Natural killer cell (primary cell): ENCODE results near the gene SLC8A1. TPM values are rescaled to one million over a fixed set of nuclear protein-coding genes. Genes with fewer than 3 reads are reported as not detected.

ENCODE experiments used
- ATAC-seq, 3 donors: fragments of 150-1000 bp in 2 of 3; fragments of 200-7000 bp in 1 of 3; cut with Tn5 transposase; 1 replicate in 1 of 3; 2 replicates in 2 of 3; pipeline ENCODE4 v1.10.0; 2021; ENCODE audit warnings: mild to moderate bottlenecking in 2 of 3, moderate library complexity in 2 of 3
- DNase-seq, 2 donors: peaks; one replicate each; pipeline versions ENCODE4 v3.0.0 to v3.0.0-alpha.2; 2013 to 2021; ENCODE audit warnings: mixed read lengths in 1 of 2
- H3K27ac ChIP-seq: one replicate; pipeline ENCODE4 v1.5.1; 2013; ENCODE audit warnings: mild to moderate bottlenecking, low read length
- H3K27me3 ChIP-seq: one replicate; pipeline ENCODE4 v1.6.1; 2013; ENCODE audit warnings: low read length; ENCODE audit not compliant: control insufficient read depth, insufficient read depth
- H3K36me3 ChIP-seq: one replicate; pipeline ENCODE4 v1.6.1; 2013; ENCODE audit warnings: low read length; ENCODE audit not compliant: control insufficient read depth, insufficient read depth
- H3K4me1 ChIP-seq: one replicate; pipeline ENCODE4 v1.6.1; 2013; ENCODE audit warnings: low read length; ENCODE audit not compliant: control insufficient read depth, insufficient read depth
- H3K4me3 ChIP-seq: one replicate; pipeline ENCODE4 v1.5.1; 2013; ENCODE audit warnings: low read length
- H3K9me3 ChIP-seq: one replicate; pipeline ENCODE4 v1.6.1; 2013; ENCODE audit warnings: low read length; ENCODE audit not compliant: control insufficient read depth, insufficient read depth
- H3K27ac Mint-ChIP-seq, 2 donors: one replicate each; pipeline ENCODE4 v1.8.0; 2022; ENCODE audit warnings: mild to moderate bottlenecking in 2 of 2, mixed read lengths in 2 of 2, moderate library complexity in 1 of 2
- H3K27me3 Mint-ChIP-seq, 2 donors: one replicate each; pipeline ENCODE4 v1.8.0; 2022; ENCODE audit warnings: low read depth in 2 of 2, mixed read lengths in 2 of 2
- H3K36me3 Mint-ChIP-seq: one replicate; pipeline ENCODE4 v1.8.0; 2022; ENCODE audit warnings: mixed read lengths
- H3K4me1 Mint-ChIP-seq, 2 donors: one replicate each; pipeline ENCODE4 v1.8.0; 2022; ENCODE audit warnings: mixed read lengths in 2 of 2
- H3K4me3 Mint-ChIP-seq: one replicate; pipeline ENCODE4 v1.8.0; 2022; ENCODE audit warnings: mild to moderate bottlenecking, moderate library complexity, mixed read lengths
- H3K9me3 Mint-ChIP-seq, 2 donors: one replicate each; pipeline ENCODE4 v1.8.0; 2022; ENCODE audit warnings: mixed read lengths in 2 of 2
- WGBS: methylation state at CpG from one replicate; pipeline ENCODE4 v1.1.7; 2013; ENCODE audit warnings: missing lambda C conversion rate; ENCODE audit not compliant: insufficient coverage; 5-methylcytosine and 5-hydroxymethylcytosine counted together
- intact Hi-C: fragments of 100-400 bp; cut with micrococcal nuclease; formaldehyde crosslinking; loops from one replicate; pipeline ENCODE4 v1.14.2; 2022
- total RNA-seq, 4 donors: library from RNA; stranded (reverse); fragments of 120-200 nt in 1 of 4; gene quantifications; one replicate each; pipeline versions ENCODE4 v1.2.3 to v1.2.4, GENCODE V29; 2013 to 2022
- TF ChIP-seq, protein P1 (sequence below): fragments of 200-600 bp; IDR thresholded peaks from one replicate; pipeline ENCODE4 v1.8.0; 2022; ENCODE audit warnings: antibody characterized with exemption

SLC8A1 gene
- total RNA-seq, 3 donors from 2014 or later (not counting 1 experiment from before 2014, with no cell fraction given): 1.4 to 4.7 (median 3.6) TPM

DNA sequence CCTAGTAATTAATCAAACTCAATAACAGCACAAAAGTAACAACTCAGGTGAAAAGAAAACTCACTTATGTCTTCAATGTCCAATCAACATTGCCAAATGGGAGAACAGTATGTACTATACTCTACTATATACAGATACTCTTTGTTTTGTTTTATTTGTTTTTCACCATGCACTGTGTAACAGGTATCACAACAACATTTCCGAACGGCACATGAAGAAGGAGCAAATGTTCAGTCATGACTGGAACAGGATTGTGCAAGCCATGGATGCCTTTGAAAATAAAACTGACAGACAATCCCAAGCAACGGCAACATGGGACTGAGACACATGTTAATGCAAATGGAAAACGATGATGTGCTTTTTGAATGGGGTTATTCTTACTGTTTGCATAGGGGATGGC is 337.9 kb downstream of the SLC8A1 start:
- WGBS: 91% methylated on average over 4 of the region's 4 CpGs

DNA sequence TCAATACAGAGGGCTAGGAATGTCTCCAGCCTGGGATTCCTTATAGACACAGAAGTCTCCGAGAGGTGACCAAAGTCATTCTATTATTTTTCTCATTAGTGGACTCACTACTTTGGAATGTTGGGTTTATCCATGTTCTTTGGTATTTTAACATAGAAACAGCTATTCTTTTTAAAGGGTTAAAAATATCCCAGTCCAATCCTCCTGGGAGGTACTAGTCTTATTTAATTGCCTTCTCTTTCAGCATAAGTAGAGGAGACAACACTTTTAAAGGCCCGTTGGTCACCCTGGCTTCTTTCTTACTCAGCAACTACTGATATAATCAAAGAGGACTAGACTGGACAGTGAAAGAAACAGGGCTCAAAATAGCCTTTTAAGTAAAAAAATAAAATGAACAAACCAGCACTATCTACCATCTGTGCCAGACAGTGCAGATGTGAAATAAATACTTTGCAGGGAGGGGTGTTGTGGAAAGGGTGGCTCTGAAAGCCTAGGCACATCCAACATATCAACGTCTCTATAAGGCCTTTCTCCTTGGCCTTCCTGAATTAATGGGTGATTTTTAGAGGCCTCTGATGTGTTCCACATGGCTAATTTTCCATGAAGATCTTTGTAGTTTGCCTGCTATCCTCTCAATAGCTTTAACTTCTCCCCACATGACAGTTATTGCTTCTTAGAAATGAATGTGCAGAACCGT is 338.5 kb downstream of the SLC8A1 start:
- no peaks in the 10 kb centered on the region for H3K4me1 ChIP-seq
- intact Hi-C loops: no loop called here
- no peak overlapping the region for H3K4me3 ChIP-seq
- TF ChIP-seq, protein P1, sequence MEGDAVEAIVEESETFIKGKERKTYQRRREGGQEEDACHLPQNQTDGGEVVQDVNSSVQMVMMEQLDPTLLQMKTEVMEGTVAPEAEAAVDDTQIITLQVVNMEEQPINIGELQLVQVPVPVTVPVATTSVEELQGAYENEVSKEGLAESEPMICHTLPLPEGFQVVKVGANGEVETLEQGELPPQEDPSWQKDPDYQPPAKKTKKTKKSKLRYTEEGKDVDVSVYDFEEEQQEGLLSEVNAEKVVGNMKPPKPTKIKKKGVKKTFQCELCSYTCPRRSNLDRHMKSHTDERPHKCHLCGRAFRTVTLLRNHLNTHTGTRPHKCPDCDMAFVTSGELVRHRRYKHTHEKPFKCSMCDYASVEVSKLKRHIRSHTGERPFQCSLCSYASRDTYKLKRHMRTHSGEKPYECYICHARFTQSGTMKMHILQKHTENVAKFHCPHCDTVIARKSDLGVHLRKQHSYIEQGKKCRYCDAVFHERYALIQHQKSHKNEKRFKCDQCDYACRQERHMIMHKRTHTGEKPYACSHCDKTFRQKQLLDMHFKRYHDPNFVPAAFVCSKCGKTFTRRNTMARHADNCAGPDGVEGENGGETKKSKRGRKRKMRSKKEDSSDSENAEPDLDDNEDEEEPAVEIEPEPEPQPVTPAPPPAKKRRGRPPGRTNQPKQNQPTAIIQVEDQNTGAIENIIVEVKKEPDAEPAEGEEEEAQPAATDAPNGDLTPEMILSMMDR: no peak
- Mint-ChIP-seq H3K9me3 (peaks cover 2 to 5% of the 10 kb centered on the region in 2 donors), H3K4me1 (no peaks in the 10 kb centered on the region), H3K27me3 (no peaks in the 10 kb centered on the region), H3K4me3 (no peak overlapping the region), H3K27ac (no peak overlapping the region), H3K36me3 (no peaks in the 10 kb centered on the region)
- WGBS: 75% methylated on average over 4 of the region's 4 CpGs
- no peaks in the 10 kb centered on the region for H3K36me3 ChIP-seq
- H3K9me3 ChIP-seq: no peaks in the 10 kb centered on the region
- no peak overlapping the region for H3K27ac ChIP-seq
- DNase-seq: no peak
- H3K27me3 ChIP-seq: no peaks in the 10 kb centered on the region
- ATAC-seq: no peak

More for the DNA sequence above, 337.9 kb downstream of the SLC8A1 start:
- Histone ChIP-seq H3K27ac (no peak overlapping the region), H3K36me3 (no peaks in the 10 kb centered on the region), H3K4me1 (no peaks in the 10 kb centered on the region), H3K27me3 (no peaks in the 10 kb centered on the region), H3K9me3 (no peaks in the 10 kb centered on the region), H3K4me3 (no peak overlapping the region)
- Mint-ChIP-seq H3K27me3 (no peaks in the 10 kb centered on the region), H3K36me3 (no peaks in the 10 kb centered on the region), H3K4me1 (no peaks in the 10 kb centered on the region), H3K4me3 (no peak overlapping the region), H3K27ac (no peak overlapping the region), H3K9me3 (peaks cover 2 to 5% of the 10 kb centered on the region in 2 donors)
- no peak for DNase-seq
- intact Hi-C loops: no loop called here
- no peak for ATAC-seq
- TF ChIP-seq, protein P1: no peak

DNA sequence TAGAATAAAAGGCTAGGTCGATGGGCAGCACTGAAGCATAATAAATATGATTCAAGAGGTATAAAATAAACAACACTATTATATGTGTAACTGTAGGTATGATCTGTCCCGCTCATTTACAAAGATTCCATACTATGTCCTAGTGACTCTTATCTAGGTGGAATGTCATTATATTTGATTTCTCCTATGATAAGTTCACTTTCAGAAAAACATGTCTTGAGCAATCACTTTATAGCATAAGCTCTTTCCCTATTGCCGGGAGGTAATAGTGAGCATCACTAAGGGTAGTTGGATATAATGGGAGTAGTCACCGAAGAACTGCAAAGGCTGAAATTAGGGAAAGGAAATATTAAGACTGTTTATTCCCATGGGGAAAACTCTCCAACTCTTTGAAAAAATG is 342.5 kb downstream of the SLC8A1 start:
- H3K4me1 Mint-ChIP-seq: no peaks in the 10 kb centered on the region
- intact Hi-C loops: no loop called here
- no peak for ATAC-seq
- TF ChIP-seq, protein P1: no peak
- Histone ChIP-seq H3K4me1 (no peaks in the 10 kb centered on the region), H3K4me3 (no peak overlapping the region), H3K27me3 (no peaks in the 10 kb centered on the region), H3K36me3 (no peaks in the 10 kb centered on the region), H3K27ac (no peak overlapping the region), H3K9me3 (no peaks in the 10 kb centered on the region)
- peaks cover 2 to 6% of the 10 kb centered on the region in 2 donors for H3K9me3 Mint-ChIP-seq
- DNase-seq: no peak
- H3K4me3 Mint-ChIP-seq: no peak overlapping the region
- H3K27me3 Mint-ChIP-seq: no peaks in the 10 kb centered on the region
- no peak overlapping the region for H3K27ac Mint-ChIP-seq
- H3K36me3 Mint-ChIP-seq: no peaks in the 10 kb centered on the region
- 83% methylated on average over 1 of the region's 4 CpGs for WGBS

DNA sequence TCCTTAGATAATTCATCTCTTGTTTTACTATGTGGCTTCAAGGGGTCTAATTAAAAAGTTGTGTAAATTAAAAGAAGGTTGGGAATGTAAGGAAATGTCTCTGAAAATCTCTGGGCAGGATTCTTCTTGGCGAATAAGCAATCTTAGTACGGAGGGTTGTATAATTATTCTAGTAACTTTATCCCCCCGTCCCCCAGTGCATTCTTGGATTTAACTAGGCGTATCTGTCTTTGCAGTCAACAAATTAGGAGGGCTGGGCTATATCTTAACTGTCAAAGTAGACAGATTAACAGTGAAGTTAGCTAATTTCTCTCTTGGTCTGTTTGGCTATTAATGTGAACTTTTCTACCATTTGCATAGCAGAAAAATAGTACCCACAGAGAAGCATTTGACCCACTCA is 343.0 kb downstream of the SLC8A1 start:
- Histone ChIP-seq H3K4me3 (no peak overlapping the region), H3K9me3 (no peaks in the 10 kb centered on the region), H3K27ac (no peak overlapping the region), H3K36me3 (no peaks in the 10 kb centered on the region), H3K27me3 (no peaks in the 10 kb centered on the region), H3K4me1 (no peaks in the 10 kb centered on the region)
- intact Hi-C loops: no loop called here
- no peak overlapping the region for H3K4me3 Mint-ChIP-seq
- peaks cover 2 to 6% of the 10 kb centered on the region in 2 donors for H3K9me3 Mint-ChIP-seq
- no peaks in the 10 kb centered on the region for H3K27me3 Mint-ChIP-seq
- DNase-seq: no peak
- no peak for ATAC-seq
- H3K4me1 Mint-ChIP-seq: no peaks in the 10 kb centered on the region
- WGBS: no CpG with 5 or more reads among the region's 4 CpGs
- H3K36me3 Mint-ChIP-seq: no peaks in the 10 kb centered on the region
- TF ChIP-seq, protein P1: no peak
- no peak overlapping the region for H3K27ac Mint-ChIP-seq
